Pons (tissue), 1 donor: ENCODE measurements around the gene EIF3D.

Experiments used
- DNase-seq: peaks from one replicate; pipeline ENCODE4 v3.0.0-alpha.2; 2016; ENCODE audit warnings: low spot score

EIF3D gene

DNA sequence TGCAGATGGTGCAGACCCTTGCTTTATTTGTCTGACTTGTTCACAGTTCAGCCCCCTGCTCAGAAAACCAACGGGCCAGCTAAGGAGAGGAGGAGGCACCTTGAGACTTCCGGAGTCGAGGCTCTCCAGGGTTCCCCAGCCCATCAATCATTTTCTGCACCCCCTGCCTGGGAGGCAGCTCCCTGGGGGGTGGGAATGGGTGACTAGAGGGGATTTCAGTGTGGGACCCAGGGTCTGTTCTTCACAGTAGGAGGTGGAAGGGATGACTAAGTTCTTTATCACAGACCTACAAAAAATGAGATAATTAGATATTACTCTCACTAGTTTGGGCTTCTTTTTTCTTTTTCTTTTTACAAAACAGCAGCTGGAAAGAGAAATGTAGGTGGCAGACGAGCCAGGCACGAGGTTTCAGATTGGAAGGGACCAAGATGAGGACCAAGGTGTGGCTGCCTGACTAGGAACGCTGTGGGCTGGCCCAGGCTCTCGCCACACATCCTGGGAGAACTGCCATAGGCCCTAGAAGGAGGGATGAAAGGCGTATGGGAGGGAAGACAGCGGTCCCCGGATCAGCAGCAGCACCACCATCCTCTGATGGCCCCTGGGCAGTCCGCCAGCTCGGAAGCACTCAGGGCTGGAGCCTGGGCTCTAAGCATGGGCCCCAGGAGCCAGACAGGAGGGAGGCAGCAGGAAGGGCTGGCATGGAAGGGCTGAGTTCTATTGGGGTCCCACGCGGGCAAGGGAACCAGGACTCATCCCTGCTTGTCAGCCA, 61.7 kb downstream of the EIF3D start:
- no peak for DNase-seq

DNA sequence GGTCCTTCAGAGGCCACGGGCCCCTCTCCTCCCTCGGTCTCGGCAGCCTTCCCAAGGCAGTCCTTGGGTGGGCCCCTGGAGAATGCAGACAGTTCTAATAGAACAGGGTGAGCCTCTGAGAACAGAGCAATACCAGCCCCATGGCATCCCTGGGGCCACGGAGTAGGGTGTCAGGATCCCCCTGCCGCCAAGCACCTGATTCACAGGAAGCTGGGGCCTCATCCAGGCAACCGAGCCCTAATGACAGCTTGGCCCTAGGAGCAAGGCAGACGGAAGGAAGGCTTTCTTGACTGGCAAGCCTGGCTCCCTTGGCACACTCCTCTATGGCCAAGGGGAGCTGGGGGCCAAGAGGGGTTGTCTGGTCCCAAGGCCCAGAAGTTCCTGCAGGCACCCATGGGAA, 62.7 kb downstream of the EIF3D start:
- DNase-seq, result no peak

DNA sequence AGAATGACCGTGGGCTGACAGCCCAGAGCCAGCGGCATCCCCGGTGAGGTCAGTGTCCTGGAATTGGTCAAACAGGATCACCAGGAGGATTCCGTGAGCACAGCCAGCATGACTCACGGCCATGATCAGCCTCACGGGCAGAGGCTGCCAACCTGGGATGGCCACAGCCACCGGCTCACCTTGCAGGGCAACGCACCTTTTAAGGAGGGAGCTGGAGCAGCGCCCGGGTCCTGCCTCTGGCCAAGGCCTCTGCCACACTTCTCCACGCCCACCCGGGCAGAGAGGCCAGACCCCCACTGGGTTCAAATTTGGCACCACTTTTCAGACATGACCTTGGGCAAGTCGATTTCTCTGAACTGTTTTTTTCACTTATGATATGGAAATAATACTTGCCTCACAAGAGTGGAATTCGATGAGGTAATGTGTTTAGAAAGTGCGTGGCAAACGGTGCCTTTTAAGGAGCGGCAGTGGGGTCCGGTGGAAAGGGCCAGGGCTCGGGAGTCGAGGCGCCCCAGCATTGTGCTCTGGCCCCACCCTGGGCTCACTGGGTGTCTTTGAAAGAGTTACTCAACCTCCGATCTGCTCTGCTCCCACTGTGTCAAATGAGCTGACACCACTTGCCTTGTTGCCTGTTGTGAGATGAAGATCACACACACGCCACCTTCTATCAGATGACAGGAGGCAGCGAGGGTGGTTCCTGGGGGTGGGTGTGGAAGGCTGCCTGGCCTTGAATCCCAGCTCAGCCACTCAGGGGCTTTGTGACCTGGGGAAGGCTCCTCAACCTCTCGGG, 63.5 kb downstream of the EIF3D start:
- no peak for DNase-seq

DNA sequence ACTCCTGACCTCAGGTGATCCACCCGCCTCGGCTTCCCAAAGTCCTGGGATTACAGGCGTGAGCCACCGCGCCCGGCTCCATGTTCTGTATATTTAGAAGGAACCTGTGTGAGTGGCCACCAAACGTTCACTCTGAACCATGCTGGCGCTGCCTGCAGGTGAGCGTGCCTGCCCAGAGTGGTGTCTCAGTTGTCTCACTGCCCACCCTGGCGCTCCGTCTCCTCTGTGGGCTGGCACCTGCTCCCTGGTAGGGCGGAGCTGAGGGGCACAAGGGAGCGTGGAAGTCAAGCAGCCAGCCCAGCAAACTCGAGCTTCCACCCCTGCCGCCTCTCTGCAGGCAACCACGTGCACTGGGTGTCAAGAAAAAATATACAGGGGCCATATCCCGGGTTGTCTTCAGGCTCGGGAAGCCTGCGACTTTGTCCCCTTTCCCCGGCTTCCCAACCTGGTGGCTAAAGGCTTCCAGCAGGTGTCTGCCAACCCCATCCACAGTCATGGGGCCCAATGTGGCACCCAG, 64.2 kb downstream of the EIF3D start:
- DNase-seq, result no peak

DNA sequence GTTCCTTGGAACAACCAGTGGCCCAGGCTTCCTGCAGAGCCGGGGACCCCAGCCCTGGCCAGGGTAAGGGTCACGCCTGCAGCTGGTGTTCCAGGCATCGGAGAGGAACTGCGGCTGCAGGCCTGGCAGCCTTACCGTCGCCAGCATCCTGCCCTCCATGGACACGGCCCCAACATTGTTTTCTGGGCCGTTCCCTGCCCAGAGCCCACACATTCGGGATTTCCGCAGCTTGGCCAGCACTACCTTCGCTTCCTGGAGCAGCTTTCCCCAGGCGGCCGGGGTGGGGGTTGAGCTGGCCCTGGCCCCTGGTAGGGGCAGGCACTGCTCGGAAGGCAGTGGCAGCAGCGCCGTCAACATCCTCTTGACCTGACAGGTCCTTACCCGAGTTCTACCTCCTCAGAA, 65.2 kb downstream of the EIF3D start:
- no peak for DNase-seq

DNA sequence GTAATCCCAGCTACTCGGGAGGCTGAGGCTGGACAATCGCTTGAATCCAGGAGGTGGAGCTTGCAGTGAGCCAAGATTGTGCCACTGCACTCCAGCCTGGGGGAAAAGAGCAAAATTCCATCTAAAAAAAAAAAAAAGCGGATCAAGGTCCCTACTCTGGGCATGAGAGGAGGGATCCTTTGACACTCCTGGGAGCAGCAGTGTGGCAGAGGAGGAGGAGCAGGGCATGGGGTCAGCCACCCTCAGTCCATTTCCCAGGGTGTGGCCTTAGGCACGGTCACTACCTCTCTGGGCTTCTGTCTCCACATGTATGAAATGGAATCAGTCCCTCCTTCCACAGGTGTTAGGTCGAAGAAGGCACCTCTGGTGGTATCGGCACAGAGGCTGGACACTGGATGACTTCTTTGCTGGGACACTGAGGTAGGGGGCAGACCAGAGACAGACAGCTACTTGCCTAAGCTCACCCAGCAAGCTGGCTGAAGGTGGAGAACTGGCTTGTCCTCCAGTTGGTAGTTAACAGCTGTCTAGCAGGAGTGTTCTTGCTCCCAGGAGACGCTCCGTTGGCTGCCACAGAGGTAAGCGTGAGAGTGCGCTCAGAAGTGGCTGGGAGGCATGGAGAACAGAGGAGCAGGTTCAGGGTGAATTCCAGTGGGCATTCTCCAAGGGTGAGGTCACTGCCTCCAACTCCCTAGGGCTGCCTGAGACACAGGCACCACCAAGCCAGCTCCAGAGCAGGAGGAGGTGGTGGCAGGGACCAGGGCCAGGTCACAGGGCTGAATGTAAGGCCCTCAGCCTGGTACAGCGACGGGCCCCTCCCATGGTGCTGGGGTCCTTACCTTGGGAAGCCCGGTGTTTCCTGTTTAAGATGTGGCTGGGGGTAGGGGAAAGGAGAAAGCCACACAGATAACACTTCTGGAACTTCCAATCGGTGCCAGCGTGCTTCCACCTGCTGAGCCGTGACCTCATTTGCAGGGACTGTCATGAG, 67.0 kb downstream of the EIF3D start:
- no peak for DNase-seq
